Spleen (tissue), 11 donors: Measurements from ENCODE around the gene LPCAT1. TPM values are rescaled to one million over a fixed set of nuclear protein-coding genes. Genes with fewer than 3 reads are reported as not detected.

ENCODE experiments used
- DNase-seq: peaks from one replicate; pipeline ENCODE4 v3.0.0-alpha.2; 2020
- H3K27ac ChIP-seq, 8 donors: fragments of 200-600 bp; sonication (generic) in 7 of 8; 1 replicate in 4 of 8; 2 replicates in 4 of 8; pipeline versions ENCODE4 v1.5.0 to v1.8.0; 2016 to 2021; ENCODE audit warnings: inconsistent platforms in 4 of 8, mild to moderate bottlenecking in 4 of 8, moderate library complexity in 1 of 8
- H3K27me3 ChIP-seq, 7 donors: fragments of 200-600 bp; sonication (generic) in 6 of 7; replicated peaks in 1 of 7; 1 replicate in 4 of 7; 2 replicates in 3 of 7; pipeline versions ENCODE4 v1.5.0 to v1.8.0; 2016 to 2021; ENCODE audit warnings: inconsistent platforms in 3 of 7, mild to moderate bottlenecking in 1 of 7
- H3K36me3 ChIP-seq, 6 donors: fragments of 200-600 bp; sonication (generic) in 5 of 6; 1 replicate in 4 of 6; 2 replicates in 2 of 6; pipeline versions ENCODE4 v1.5.0 to v1.8.0; 2016 to 2021; ENCODE audit warnings: inconsistent platforms in 2 of 6
- H3K4me1 ChIP-seq, 6 donors: fragments of 200-600 bp; sonication (generic) in 5 of 6; 1 replicate in 3 of 6; 2 replicates in 3 of 6; pipeline versions ENCODE4 v1.5.0 to v1.8.0; 2016 to 2021; ENCODE audit warnings: inconsistent platforms in 3 of 6
- H3K4me3 ChIP-seq, 8 donors: fragments of 200-600 bp; sonication (generic) in 7 of 8; 1 replicate in 4 of 8; 2 replicates in 4 of 8; pipeline versions ENCODE4 v1.5.0 to v1.8.0; 2016 to 2021; ENCODE audit warnings: inconsistent platforms in 4 of 8, mild to moderate bottlenecking in 4 of 8, moderate library complexity in 2 of 8
- H3K9me3 ChIP-seq, 8 donors: fragments of 200-600 bp; sonication (generic) in 7 of 8; 1 replicate in 4 of 8; 2 replicates in 4 of 8; pipeline versions ENCODE4 v1.5.0 to v1.8.0; 2016 to 2021; ENCODE audit warnings: inconsistent platforms in 4 of 8
- POLR2A ChIP-seq, 3 donors: fragments of 450-650 bp; IDR thresholded peaks; one replicate each; pipeline ENCODE4 v1.5.1; 2017; ENCODE audit warnings: antibody characterized with exemption in 3 of 3, mild to moderate bottlenecking in 1 of 3
- POLR2AphosphoS5 ChIP-seq, 3 donors: sonication (generic); formaldehyde crosslinking; IDR thresholded peaks; one replicate each; pipeline ENCODE4 v1.5.1; 2017; ENCODE audit warnings: antibody characterized with exemption in 3 of 3
- WGBS, 5 donors: extraction: QIAGEN DNeasy Blood & Tissue Kit in 3 of 5; methylation state at CpG; one replicate each; pipeline versions ENCODE4 v1.1.5 to v1.1.7; 2013 to 2018; 5-methylcytosine and 5-hydroxymethylcytosine counted together
- intact Hi-C: fragments of 100-400 bp; cut with DNase I; formaldehyde crosslinking; loops from one replicate; pipeline ENCODE4 v1.15.0; 2023; ENCODE audit warnings: low total_unique reads
- polyA plus RNA-seq, 3 donors: library from polyadenylated mRNA; stranded (reverse); fragments of 200-250 nt; gene quantifications; one replicate each; pipeline ENCODE4 v1.2.1, GENCODE V29; 2013
- total RNA-seq, 7 donors: library from RNA; depleted of rRNA in 3 of 7; stranded (reverse); fragments of >200 nt in 3 of 7; fragmentation: NEBNext Ultra II Directional in 4 of 7; extraction: Animal tissue kit (Norgen Biotek cat#: 25700) in 4 of 7; gene quantifications; one replicate each; pipeline versions ENCODE4 v1.1.0 to v1.2.1, GENCODE V29; 2016 to 2021
- TF ChIP-seq, protein P1 (sequence below), 11 experiments: fragments of 200-600 bp in 7 of 11; fragments of 450-650 bp in 4 of 11; sonication (generic) in 4 of 11; IDR thresholded peaks in 8 of 11; conservative IDR thresholded peaks in 3 of 11; 1 replicate in 7 of 11; 2 replicates in 4 of 11; pipeline versions ENCODE4 v1.4.0 to v1.8.0; 2016 to 2021; ENCODE audit warnings: antibody characterized with exemption in 11 of 11, inconsistent platforms in 4 of 11, mild to moderate bottlenecking in 1 of 11
- donor health status: healthy with polysubstance abuse.
- donor health status: DM: no; HTN: no; CAD: no; lungs with moderate emphysema.
- donor health status: DM: no; HTN: no; CAD: no.
- donor health status: Bipolar disorder and iron deficiency.
- donor health status: healthy.
- donor health status: DM: no; HTN: no; CAD: no.
- donor health status: DM: yes; HTN: yes; CAD: no.

LPCAT1 gene
- total and polyA plus RNA-seq, 10 donors, result 52.2 to 322 (median 174) TPM

DNA sequence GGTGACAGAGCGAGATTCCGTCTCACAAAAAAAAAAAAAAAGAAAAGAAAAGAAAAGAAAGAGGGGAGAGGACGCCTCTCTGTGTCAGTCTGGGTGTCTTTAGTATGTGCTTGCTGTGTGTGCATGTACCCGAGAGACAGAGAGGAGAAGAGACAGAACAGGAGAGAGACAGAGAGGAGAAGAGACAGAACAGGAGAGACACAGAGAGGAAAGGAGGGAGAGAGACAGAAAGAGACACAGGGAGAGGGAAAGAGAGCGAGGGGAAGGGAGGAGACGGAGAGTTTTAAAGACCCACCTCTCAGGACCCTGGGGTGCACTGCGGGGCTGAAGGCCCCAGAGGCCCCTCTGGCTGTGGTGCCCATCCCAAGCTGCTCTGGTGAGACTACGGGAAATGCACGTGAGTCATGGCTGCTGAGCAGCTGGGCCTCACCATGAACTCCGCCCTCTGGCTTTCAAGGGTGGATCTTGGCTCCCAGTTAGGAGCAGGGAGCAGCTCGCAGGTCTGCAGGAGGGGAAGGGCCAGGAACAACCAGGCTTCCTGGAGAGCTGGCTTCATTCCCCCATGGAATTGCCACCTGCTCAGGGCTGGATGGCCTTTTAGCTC lies 86.4 kb downstream of the LPCAT1 start:
- Histone ChIP-seq H3K4me1 (no peaks in the 10 kb centered on the region), H3K36me3 (no peaks in the 10 kb centered on the region), H3K9me3 (peaks cover 0 to 15% (median 0%) of the 10 kb centered on the region in 8 donors), H3K27ac (no peak overlapping the region), H3K27me3 (peaks cover 0 to 52% (median 27%) of the 10 kb centered on the region in 7 donors), H3K4me3 (no peak overlapping the region)
- intact Hi-C loops, result no loop called here
- WGBS, 5 donors, result 50 to 61% (median 54%) methylated on average over 11 of the region's 11 CpGs
- TF ChIP-seq POLR2A (IDR thresholded peaks at IDR 0.05) (no peak), POLR2AphosphoS5 (IDR thresholded peaks at IDR 0.05) (no peak)
- TF ChIP-seq, protein P1, sequence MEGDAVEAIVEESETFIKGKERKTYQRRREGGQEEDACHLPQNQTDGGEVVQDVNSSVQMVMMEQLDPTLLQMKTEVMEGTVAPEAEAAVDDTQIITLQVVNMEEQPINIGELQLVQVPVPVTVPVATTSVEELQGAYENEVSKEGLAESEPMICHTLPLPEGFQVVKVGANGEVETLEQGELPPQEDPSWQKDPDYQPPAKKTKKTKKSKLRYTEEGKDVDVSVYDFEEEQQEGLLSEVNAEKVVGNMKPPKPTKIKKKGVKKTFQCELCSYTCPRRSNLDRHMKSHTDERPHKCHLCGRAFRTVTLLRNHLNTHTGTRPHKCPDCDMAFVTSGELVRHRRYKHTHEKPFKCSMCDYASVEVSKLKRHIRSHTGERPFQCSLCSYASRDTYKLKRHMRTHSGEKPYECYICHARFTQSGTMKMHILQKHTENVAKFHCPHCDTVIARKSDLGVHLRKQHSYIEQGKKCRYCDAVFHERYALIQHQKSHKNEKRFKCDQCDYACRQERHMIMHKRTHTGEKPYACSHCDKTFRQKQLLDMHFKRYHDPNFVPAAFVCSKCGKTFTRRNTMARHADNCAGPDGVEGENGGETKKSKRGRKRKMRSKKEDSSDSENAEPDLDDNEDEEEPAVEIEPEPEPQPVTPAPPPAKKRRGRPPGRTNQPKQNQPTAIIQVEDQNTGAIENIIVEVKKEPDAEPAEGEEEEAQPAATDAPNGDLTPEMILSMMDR (IDR thresholded peaks at IDR 0.05 in 8 of 11, conservative IDR thresholded peaks at IDR 0.05 in 3 of 11), result no peak
- no peak for DNase-seq

DNA sequence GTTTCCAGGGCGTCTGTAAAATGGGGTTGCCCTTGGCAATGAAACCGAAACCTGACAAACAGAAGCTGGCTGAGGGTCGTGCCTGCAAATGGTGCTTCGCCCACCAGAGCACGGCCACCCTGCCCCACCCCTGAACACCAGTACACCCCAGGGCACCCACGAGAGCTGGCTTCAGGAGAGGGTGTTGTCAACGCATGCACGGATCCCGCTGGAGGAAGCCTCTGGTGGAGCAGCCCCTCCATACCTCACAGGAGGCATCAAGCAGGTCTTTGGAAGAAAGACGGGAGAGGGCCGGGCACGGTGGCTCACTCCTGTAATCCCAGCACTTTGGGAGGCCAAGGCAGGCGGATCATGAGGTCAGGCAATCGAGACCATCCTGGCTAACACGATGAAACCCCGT lies 87.1 kb downstream of the LPCAT1 start:
- Histone ChIP-seq H3K9me3 (peaks cover 0 to 17% (median 0%) of the 10 kb centered on the region in 8 donors), H3K27me3 (peaks cover 0 to 46% (median 21%) of the 10 kb centered on the region in 7 donors), H3K4me1 (no peaks in the 10 kb centered on the region), H3K27ac (no peak overlapping the region), H3K4me3 (no peak overlapping the region), H3K36me3 (no peaks in the 10 kb centered on the region)
- WGBS, 5 donors, result 84 to 93% (median 85%) methylated on average over 15 to 16 of the region's 16 CpGs
- TF ChIP-seq, protein P1 (IDR thresholded peaks at IDR 0.05 in 8 of 11, conservative IDR thresholded peaks at IDR 0.05 in 3 of 11), result no peak
- TF ChIP-seq POLR2A (IDR thresholded peaks at IDR 0.05), result no peak
- TF ChIP-seq POLR2AphosphoS5 (IDR thresholded peaks at IDR 0.05), result no peak
- no peak for DNase-seq
- intact Hi-C loops, result no loop called here

DNA sequence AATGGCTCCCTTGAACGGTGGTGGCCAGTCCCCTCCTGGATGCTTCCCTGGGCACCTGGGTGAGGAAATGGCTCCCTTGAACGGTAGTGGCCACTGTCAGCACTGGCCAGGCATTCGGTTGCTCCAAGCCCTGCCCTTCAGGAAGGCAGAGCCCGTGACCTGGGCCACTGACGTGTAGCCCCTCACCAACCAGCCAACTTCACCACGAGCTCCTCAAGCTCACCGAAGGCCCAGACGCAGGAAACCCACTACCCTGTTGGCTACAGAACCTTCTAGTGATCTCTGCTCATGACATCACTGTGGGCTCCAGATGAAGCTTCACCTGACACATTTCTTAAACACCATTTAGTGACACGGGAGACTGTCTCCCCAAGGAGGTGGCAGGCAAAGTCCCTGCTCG lies 87.7 kb downstream of the LPCAT1 start:
- peaks cover 0 to 39% (median 14%) of the 10 kb centered on the region in 7 donors for H3K27me3 ChIP-seq
- no peaks in the 10 kb centered on the region for H3K4me1 ChIP-seq
- no peak for DNase-seq
- TF ChIP-seq POLR2AphosphoS5 (IDR thresholded peaks at IDR 0.05), result no peak
- no peak for TF ChIP-seq POLR2A (IDR thresholded peaks at IDR 0.05)
- TF ChIP-seq, protein P1 (IDR thresholded peaks at IDR 0.05 in 8 of 11, conservative IDR thresholded peaks at IDR 0.05 in 3 of 11), result no peak
- H3K27ac ChIP-seq, result no peak overlapping the region
- 78 to 92% (median 79%) methylated on average over 5 to 10 of the region's 10 CpGs for WGBS, 5 donors
- no peak overlapping the region for H3K4me3 ChIP-seq
- no peaks in the 10 kb centered on the region for H3K36me3 ChIP-seq
- peaks cover 0 to 23% (median under 1%) of the 10 kb centered on the region in 8 donors for H3K9me3 ChIP-seq
- intact Hi-C loops, result no loop called here

DNA sequence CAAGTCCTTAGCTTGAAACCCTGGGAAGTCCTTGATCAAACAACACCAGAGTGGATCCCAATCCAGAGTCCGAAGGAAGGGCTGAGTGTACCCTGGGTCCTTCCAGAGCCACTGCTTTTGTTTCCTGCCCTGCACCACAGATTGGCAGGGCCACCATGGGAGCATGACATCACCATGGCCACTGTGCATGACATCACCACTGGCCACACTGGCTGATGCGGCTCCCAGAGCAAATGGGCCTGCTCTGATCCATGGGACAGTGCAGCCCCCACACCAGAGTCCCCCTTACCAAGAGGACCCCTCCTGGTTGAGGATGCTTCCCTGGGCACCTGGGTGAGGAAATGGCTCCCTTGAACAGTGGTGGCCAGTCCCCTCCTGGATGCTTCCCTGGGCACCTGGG lies 88.4 kb downstream of the LPCAT1 start:
- peaks cover 0 to 32% (median 13%) of the 10 kb centered on the region in 7 donors for H3K27me3 ChIP-seq
- H3K36me3 ChIP-seq, result no peaks in the 10 kb centered on the region
- WGBS, 5 donors, result 87 to 93% (median 90%) methylated on average over 1 to 2 of the region's 2 CpGs; no CpG with 5 or more reads in 1 of the 5 donors
- DNase-seq, result no peak
- no peaks in the 10 kb centered on the region for H3K4me1 ChIP-seq
- no peak overlapping the region for H3K27ac ChIP-seq
- peaks cover 0 to 26% (median 1%) of the 10 kb centered on the region in 8 donors for H3K9me3 ChIP-seq
- intact Hi-C loops, result no loop called here
- H3K4me3 ChIP-seq, result no peak overlapping the region
- TF ChIP-seq, protein P1 (IDR thresholded peaks at IDR 0.05 in 8 of 11, conservative IDR thresholded peaks at IDR 0.05 in 3 of 11), result no peak
- TF ChIP-seq POLR2A (IDR thresholded peaks at IDR 0.05) (no peak), POLR2AphosphoS5 (IDR thresholded peaks at IDR 0.05) (no peak)
